ENCODE measurements around the gene TMEM132A. TPM values are rescaled to one million over a fixed set of nuclear protein-coding genes. Genes with fewer than 3 reads are reported as not detected.
A peak's percentile ranks its signal among the peaks of the same experiment; 100 is the strongest.
"Not testable (repeated sequence)": the region's sequence is repeated elsewhere in the genome, so short reads cannot be mapped to it uniquely, and the experiment has no call there.

TMEM132A gene
- total RNA-seq, 1 donor from 2014 or later, result 14.6 TPM

DNA sequence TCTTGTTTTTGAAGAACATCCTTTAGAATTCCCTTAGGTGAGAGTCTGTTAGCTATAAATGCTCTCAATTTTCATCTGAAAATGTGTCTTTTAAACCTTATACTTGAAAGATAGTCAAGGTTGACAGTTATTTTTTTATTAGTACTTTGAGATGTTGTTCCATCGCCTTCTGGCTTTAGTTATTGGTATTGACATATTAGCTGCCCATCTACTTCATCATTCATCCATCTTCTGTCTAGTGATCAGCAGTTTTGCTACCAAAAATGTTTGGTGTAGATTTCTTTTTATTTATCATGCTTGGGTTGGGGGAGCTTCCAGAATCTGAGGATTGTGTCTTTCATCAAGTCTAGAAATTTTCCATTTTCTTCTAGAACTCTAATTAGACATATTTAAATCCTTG is 44.0 kb downstream of the TMEM132A start:
- Histone ChIP-seq H3K9me3 (ENCODE audit: control insufficient read depth in 3 of 3, low read length in 3 of 3) (no peaks in the 10 kb centered on the region), H3K27me3 (ENCODE audit: control insufficient read depth in 3 of 3, insufficient read depth in 3 of 3, low read length in 3 of 3) (peaks cover 0 to 3% (median 0%) of the 10 kb centered on the region in 3 donors), H3K9ac (ENCODE audit: low read depth in 1 of 3, low read length in 3 of 3) (no peak overlapping the region), H3K27ac (ENCODE audit: low read depth, low read length) (no peak overlapping the region), H3K4me1 (ENCODE audit: control insufficient read depth in 3 of 3, insufficient read depth in 3 of 3, low read length in 3 of 3) (no peaks in the 10 kb centered on the region), H3K36me3 (ENCODE audit: control insufficient read depth in 3 of 3, insufficient read depth in 3 of 3, low read length in 3 of 3) (no peaks in the 10 kb centered on the region), H3K4me3 (ENCODE audit: low read length in 3 of 3) (no peak overlapping the region)

DNA sequence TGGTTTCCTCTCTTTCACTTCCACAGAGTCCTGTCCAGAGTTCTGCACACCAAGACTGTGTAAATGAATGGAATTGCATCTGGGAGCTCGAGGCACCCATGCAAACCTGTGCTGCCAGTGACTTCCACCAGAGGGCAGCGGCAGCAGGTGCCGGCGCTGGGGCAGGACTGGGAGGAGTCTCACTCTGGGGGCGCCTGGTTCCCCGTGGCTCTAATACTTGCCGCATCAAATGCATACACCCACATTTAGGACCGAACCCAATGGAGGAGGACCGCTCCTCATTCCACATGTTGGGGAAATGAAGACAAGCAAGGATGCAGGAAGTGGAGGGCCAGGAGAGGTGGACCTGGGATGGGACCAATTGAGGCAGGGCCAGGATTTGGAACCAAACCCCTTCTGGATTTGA is 46.1 kb downstream of the TMEM132A start:
- H3K4me1 ChIP-seq (ENCODE audit: control insufficient read depth in 3 of 3, insufficient read depth in 3 of 3, low read length in 3 of 3), result no peaks in the 10 kb centered on the region
- H3K9ac ChIP-seq (ENCODE audit: low read depth in 1 of 3, low read length in 3 of 3), result no peak overlapping the region
- no peaks in the 10 kb centered on the region for H3K36me3 ChIP-seq (ENCODE audit: control insufficient read depth in 3 of 3, insufficient read depth in 3 of 3, low read length in 3 of 3)
- no peak overlapping the region for H3K27ac ChIP-seq (ENCODE audit: low read depth, low read length)
- H3K27me3 ChIP-seq (ENCODE audit: control insufficient read depth in 3 of 3, insufficient read depth in 3 of 3, low read length in 3 of 3), result peaks cover 0 to 3% (median 0%) of the 10 kb centered on the region in 3 donors
- no peaks in the 10 kb centered on the region for H3K9me3 ChIP-seq (ENCODE audit: control insufficient read depth in 3 of 3, low read length in 3 of 3)
- H3K4me3 ChIP-seq (ENCODE audit: low read length in 3 of 3), result no peak overlapping the region

DNA sequence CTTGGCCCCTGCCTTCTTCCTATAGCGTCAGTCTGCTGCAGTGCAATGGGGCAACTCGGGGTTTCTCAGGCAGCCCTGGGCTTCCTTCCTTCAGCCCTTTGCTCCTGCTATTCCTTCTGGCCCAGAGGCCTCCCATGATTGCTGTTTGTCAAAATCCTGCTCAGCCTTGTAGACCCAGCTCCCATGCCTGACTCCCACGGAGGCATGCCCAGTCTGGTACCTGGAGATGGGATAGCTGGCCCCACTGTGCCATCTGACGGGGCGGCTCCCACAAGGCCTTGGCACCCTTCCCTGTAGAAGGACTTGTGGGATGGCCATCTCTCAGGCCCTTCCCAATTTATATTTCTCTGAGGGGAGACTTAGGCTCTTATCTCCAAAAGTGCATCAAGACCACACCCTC is 46.6 kb downstream of the TMEM132A start:
- H3K9me3 ChIP-seq (ENCODE audit: control insufficient read depth in 3 of 3, low read length in 3 of 3), result no peaks in the 10 kb centered on the region
- H3K27me3 ChIP-seq (ENCODE audit: control insufficient read depth in 3 of 3, insufficient read depth in 3 of 3, low read length in 3 of 3), result peaks cover 0 to 3% (median 0%) of the 10 kb centered on the region in 3 donors
- H3K27ac ChIP-seq (ENCODE audit: low read depth, low read length), result no peak overlapping the region
- no peaks in the 10 kb centered on the region for H3K4me1 ChIP-seq (ENCODE audit: control insufficient read depth in 3 of 3, insufficient read depth in 3 of 3, low read length in 3 of 3)
- no peak overlapping the region for H3K9ac ChIP-seq (ENCODE audit: low read depth in 1 of 3, low read length in 3 of 3)
- no peaks in the 10 kb centered on the region for H3K36me3 ChIP-seq (ENCODE audit: control insufficient read depth in 3 of 3, insufficient read depth in 3 of 3, low read length in 3 of 3)
- no peak overlapping the region for H3K4me3 ChIP-seq (ENCODE audit: low read length in 3 of 3)

- H3K9ac ChIP-seq (ENCODE audit: low read depth in 1 of 3, low read length in 3 of 3), result peak within 1 kb of the TSS in 1 of 3 donors; percentile 25
- H3K9me3 ChIP-seq (ENCODE audit: control insufficient read depth in 3 of 3, low read length in 3 of 3), result no peaks in the 10 kb centered on the region
- H3K4me3 ChIP-seq (ENCODE audit: low read length in 3 of 3), result no peak within 1 kb of the TSS
- no peaks in the 10 kb centered on the region for H3K36me3 ChIP-seq (ENCODE audit: control insufficient read depth in 3 of 3, insufficient read depth in 3 of 3, low read length in 3 of 3)
- H3K4me1 ChIP-seq (ENCODE audit: control insufficient read depth in 3 of 3, insufficient read depth in 3 of 3, low read length in 3 of 3), result no peaks in the 10 kb centered on the region
- no peak within 1 kb of the TSS for H3K27ac ChIP-seq (ENCODE audit: low read depth, low read length)
- peaks cover 0 to 3% (median 0%) of the 10 kb centered on the region in 3 donors for H3K27me3 ChIP-seq (ENCODE audit: control insufficient read depth in 3 of 3, insufficient read depth in 3 of 3, low read length in 3 of 3)
Measured at GRCh38 chr11:60971520-60971919, 47.3 kb downstream of the TMEM132A start, which contains the start of gene CD6. Gene CD6, plus strand, starts transcription at chr11:60971680. Its CDS starts 186 bp downstream, at chr11:60971866.

DNA sequence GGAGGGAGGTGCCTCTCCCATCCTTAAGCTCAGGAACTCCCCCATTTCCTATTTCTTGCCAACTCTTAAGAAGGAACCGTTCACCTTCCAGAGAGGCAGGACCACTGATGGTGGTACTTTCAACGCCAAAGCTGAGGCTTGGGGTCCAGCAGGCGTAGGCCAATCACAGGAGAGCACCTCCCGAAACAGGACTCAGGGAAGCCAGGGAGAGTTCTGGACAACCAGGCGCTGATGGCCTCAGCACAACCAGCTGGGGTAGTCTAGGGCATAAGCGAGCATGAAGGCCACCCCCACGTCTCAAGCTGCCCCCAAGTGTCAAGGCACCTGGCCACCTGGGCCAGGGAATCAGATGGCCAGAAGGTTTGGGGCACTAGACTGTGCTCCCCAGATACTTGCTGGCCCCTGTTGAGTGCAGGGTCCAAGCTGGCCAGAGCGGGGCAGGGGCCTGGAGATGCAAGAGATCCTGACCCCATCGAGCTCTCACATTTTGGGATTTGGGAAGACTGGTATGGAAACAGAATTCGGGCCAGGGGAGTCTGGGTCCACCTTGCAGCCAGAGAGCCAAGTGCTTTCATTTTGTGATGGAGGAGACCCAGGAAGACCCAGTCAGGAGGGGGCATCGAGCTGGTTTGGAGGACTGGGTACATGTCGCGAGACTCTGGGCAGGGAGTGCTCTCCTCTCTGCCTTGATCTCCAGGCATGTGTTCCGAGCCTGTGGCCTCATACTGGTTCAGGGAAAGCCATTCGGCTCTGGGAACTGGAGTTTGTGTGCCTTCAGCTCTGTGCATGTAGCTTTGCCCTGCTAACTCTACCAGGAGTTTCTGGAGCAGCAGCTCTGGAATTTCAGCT is 48.1 kb downstream of the TMEM132A start:
- Histone ChIP-seq H3K9me3 (ENCODE audit: control insufficient read depth in 3 of 3, low read length in 3 of 3) (no peaks in the 10 kb centered on the region), H3K4me3 (ENCODE audit: low read length in 3 of 3) (no peak overlapping the region), H3K4me1 (ENCODE audit: control insufficient read depth in 3 of 3, insufficient read depth in 3 of 3, low read length in 3 of 3) (no peaks in the 10 kb centered on the region), H3K27ac (ENCODE audit: low read depth, low read length) (no peak overlapping the region), H3K27me3 (ENCODE audit: control insufficient read depth in 3 of 3, insufficient read depth in 3 of 3, low read length in 3 of 3) (no peaks in the 10 kb centered on the region), H3K36me3 (ENCODE audit: control insufficient read depth in 3 of 3, insufficient read depth in 3 of 3, low read length in 3 of 3) (no peaks in the 10 kb centered on the region), H3K9ac (ENCODE audit: low read depth in 1 of 3, low read length in 3 of 3) (peak overlapping the region in 1 of 3 donors; percentile 25)

GRCh38 chr11:60973699-60974098 is 49.4 kb downstream of the TMEM132A start:
- Histone ChIP-seq H3K4me1 (ENCODE audit: control insufficient read depth in 3 of 3, insufficient read depth in 3 of 3, low read length in 3 of 3) (no peaks in the 10 kb centered on the region), H3K9me3 (ENCODE audit: control insufficient read depth in 3 of 3, low read length in 3 of 3) (no peaks in the 10 kb centered on the region), H3K36me3 (ENCODE audit: control insufficient read depth in 3 of 3, insufficient read depth in 3 of 3, low read length in 3 of 3) (no peaks in the 10 kb centered on the region), H3K27me3 (ENCODE audit: control insufficient read depth in 3 of 3, insufficient read depth in 3 of 3, low read length in 3 of 3) (no peaks in the 10 kb centered on the region), H3K9ac (ENCODE audit: low read depth in 1 of 3, low read length in 3 of 3) (no peak overlapping the region), H3K27ac (ENCODE audit: low read depth, low read length) (no peak overlapping the region), H3K4me3 (ENCODE audit: low read length in 3 of 3) (no peak overlapping the region)

GRCh38 chr11:60974316-60974715 is 50.1 kb downstream of the TMEM132A start:
- not testable (repeated sequence) for H3K4me3 ChIP-seq (ENCODE audit: low read length in 3 of 3); H3K27ac ChIP-seq (ENCODE audit: low read depth, low read length)

DNA sequence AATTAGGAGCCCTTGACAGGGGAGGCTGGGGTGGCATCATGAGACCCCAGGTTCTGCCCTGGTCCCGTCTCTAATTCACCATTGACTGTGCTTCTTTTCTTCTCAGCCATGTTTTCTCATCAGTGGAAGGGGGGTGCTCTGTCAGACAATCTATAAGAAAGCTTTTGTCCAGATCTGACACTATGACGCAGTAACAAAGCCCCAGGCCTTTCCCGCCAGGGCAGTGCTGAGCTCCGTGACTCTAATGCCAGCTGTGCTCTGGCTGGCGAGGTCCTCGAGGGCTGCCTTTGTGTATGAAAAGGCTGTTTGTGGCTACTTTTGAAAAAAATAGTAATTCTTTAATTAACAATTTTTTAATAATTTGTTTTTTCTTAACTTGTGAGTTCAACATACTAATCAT is 50.5 kb downstream of the TMEM132A start:
- H3K27me3 ChIP-seq (ENCODE audit: control insufficient read depth in 3 of 3, insufficient read depth in 3 of 3, low read length in 3 of 3), result no peaks in the 10 kb centered on the region
- no peaks in the 10 kb centered on the region for H3K36me3 ChIP-seq (ENCODE audit: control insufficient read depth in 3 of 3, insufficient read depth in 3 of 3, low read length in 3 of 3)
- H3K4me1 ChIP-seq (ENCODE audit: control insufficient read depth in 3 of 3, insufficient read depth in 3 of 3, low read length in 3 of 3), result no peaks in the 10 kb centered on the region
- no peak overlapping the region for H3K4me3 ChIP-seq (ENCODE audit: low read length in 3 of 3)
- no peaks in the 10 kb centered on the region for H3K9me3 ChIP-seq (ENCODE audit: control insufficient read depth in 3 of 3, low read length in 3 of 3)
- no peak overlapping the region for H3K9ac ChIP-seq (ENCODE audit: low read depth in 1 of 3, low read length in 3 of 3)
- H3K27ac ChIP-seq (ENCODE audit: low read depth, low read length), result no peak overlapping the region

More at GRCh38 chr11:60974316-60974715, 50.1 kb downstream of the TMEM132A start:
- H3K4me1 ChIP-seq (ENCODE audit: control insufficient read depth in 3 of 3, insufficient read depth in 3 of 3, low read length in 3 of 3); H3K9me3 ChIP-seq (ENCODE audit: control insufficient read depth in 3 of 3, low read length in 3 of 3); H3K9ac ChIP-seq (ENCODE audit: low read depth in 1 of 3, low read length in 3 of 3); H3K27me3 ChIP-seq (ENCODE audit: control insufficient read depth in 3 of 3, insufficient read depth in 3 of 3, low read length in 3 of 3); H3K36me3 ChIP-seq (ENCODE audit: control insufficient read depth in 3 of 3, insufficient read depth in 3 of 3, low read length in 3 of 3): not testable (repeated sequence)

DNA sequence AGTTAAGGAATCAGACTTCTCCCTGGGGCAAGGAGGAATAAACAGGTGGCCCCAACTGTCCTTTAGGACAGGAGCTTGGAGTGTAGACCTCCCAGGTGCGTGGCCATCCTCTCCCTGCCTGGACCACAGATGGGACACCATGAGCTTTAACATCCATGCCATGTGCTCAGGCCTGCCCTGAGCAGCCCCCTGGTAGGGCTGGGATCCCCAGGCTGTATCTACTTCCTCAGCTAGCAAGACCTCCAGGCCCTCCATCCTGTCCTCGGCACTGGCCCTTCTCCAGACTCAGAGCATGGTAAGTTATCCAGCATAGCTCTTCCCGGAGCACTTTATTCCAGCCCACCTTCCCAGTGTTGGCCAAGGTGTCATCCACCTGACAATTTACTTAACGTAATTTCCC is 53.0 kb downstream of the TMEM132A start:
- no peak overlapping the region for H3K4me3 ChIP-seq (ENCODE audit: low read length in 3 of 3)

GRCh38 chr11:60977836-60978235 is 53.6 kb downstream of the TMEM132A start:
- Histone ChIP-seq H3K36me3 (ENCODE audit: control insufficient read depth in 3 of 3, insufficient read depth in 3 of 3, low read length in 3 of 3) (no peaks in the 10 kb centered on the region), H3K27ac (ENCODE audit: low read depth, low read length) (no peak overlapping the region), H3K9ac (ENCODE audit: low read depth in 1 of 3, low read length in 3 of 3) (no peak overlapping the region), H3K4me1 (ENCODE audit: control insufficient read depth in 3 of 3, insufficient read depth in 3 of 3, low read length in 3 of 3) (no peaks in the 10 kb centered on the region), H3K27me3 (ENCODE audit: control insufficient read depth in 3 of 3, insufficient read depth in 3 of 3, low read length in 3 of 3) (peaks cover 0 to 4% (median 0%) of the 10 kb centered on the region in 3 donors), H3K9me3 (ENCODE audit: control insufficient read depth in 3 of 3, low read length in 3 of 3) (no peaks in the 10 kb centered on the region), H3K4me3 (ENCODE audit: low read length in 3 of 3) (no peak overlapping the region)

More for the DNA sequence above, 53.0 kb downstream of the TMEM132A start:
- Histone ChIP-seq H3K36me3 (ENCODE audit: control insufficient read depth in 3 of 3, insufficient read depth in 3 of 3, low read length in 3 of 3) (no peaks in the 10 kb centered on the region), H3K27ac (ENCODE audit: low read depth, low read length) (no peak overlapping the region), H3K4me1 (ENCODE audit: control insufficient read depth in 3 of 3, insufficient read depth in 3 of 3, low read length in 3 of 3) (no peaks in the 10 kb centered on the region), H3K9ac (ENCODE audit: low read depth in 1 of 3, low read length in 3 of 3) (no peak overlapping the region), H3K9me3 (ENCODE audit: control insufficient read depth in 3 of 3, low read length in 3 of 3) (no peaks in the 10 kb centered on the region), H3K27me3 (ENCODE audit: control insufficient read depth in 3 of 3, insufficient read depth in 3 of 3, low read length in 3 of 3) (peaks cover 0 to 4% (median 0%) of the 10 kb centered on the region in 3 donors)
